ENCODE results near the gene DYNC1LI1.
"Not testable (repeated sequence)": the region's sequence is repeated elsewhere in the genome, so short reads cannot be mapped to it uniquely, and the experiment has no call there.

DYNC1LI1 gene

DNA sequence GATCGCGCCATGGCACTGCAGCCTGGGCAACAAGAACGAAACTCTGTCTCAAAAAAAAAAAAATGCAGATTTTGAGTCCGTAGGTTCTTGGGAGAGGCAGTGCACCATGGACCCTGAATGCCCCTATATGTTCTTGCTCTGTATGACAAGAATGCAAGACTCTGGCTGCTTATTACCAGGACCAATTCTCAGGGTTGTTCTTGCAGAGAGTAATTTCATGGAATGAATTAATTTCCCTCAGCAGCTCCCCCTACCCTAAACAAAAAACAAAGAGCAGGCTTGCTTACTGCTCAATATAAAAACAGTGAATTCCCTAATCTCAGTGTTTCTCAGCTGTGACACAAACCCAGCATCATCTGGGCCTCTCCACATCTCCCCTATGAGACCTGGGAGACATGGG, 20.5 kb upstream of the DYNC1LI1 start:
- TF ChIP-seq, protein P1, sequence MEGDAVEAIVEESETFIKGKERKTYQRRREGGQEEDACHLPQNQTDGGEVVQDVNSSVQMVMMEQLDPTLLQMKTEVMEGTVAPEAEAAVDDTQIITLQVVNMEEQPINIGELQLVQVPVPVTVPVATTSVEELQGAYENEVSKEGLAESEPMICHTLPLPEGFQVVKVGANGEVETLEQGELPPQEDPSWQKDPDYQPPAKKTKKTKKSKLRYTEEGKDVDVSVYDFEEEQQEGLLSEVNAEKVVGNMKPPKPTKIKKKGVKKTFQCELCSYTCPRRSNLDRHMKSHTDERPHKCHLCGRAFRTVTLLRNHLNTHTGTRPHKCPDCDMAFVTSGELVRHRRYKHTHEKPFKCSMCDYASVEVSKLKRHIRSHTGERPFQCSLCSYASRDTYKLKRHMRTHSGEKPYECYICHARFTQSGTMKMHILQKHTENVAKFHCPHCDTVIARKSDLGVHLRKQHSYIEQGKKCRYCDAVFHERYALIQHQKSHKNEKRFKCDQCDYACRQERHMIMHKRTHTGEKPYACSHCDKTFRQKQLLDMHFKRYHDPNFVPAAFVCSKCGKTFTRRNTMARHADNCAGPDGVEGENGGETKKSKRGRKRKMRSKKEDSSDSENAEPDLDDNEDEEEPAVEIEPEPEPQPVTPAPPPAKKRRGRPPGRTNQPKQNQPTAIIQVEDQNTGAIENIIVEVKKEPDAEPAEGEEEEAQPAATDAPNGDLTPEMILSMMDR (IDR thresholded peaks at IDR 0.05; ENCODE audit: control insufficient read depth, insufficient read depth, low read depth, low read length, missing control alignments): no peak
- no peak overlapping the region for H3K4me3 ChIP-seq (ENCODE audit: control insufficient read depth, low read depth, low read length)
- DNase-seq (ENCODE audit: low read depth): no peak

DNA sequence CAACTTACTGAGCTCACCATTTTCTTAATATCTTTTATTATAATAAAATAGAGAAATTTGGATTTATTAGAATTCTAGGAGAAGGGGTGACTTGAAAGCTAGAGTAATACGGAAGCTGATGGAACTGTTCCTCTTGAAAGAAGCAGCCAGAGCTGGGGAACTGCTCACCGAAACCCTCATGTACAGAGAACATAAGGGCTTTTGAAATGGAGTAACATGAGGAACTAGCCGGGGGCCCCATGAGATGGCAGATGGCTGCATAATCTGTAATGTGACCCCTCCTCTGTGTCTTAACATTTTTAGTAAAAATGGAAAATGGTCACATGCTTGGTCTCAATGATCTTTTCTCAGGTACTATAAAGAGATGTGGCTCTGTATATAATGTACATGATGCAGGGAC, 15.7 kb upstream of the DYNC1LI1 start:
- H3K4me3 ChIP-seq (ENCODE audit: control insufficient read depth, low read depth, low read length): no peak overlapping the region
- TF ChIP-seq, protein P1 (IDR thresholded peaks at IDR 0.05; ENCODE audit: control insufficient read depth, insufficient read depth, low read depth, low read length, missing control alignments): no peak
- no peak for DNase-seq (ENCODE audit: low read depth)

DNA sequence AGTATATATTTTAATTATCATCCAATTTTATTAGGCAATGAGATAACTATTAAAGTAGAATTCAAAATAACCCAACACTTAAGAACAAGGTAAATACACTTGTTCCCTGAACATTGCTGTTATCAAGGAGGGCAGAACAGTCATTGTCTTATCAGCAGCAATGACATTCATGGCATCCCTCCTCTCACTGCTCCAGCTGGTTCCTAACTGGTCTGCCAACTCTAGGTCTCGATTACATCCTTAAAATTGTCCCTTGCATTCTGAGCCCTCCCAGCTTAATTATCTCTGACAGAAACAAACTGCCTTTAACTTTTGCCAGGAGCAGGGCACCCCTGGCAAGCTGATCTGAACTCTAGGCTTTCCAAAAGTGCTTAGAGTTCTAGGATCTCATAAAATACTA, 14.0 kb upstream of the DYNC1LI1 start:
- no peak overlapping the region for H3K4me3 ChIP-seq (ENCODE audit: control insufficient read depth, low read depth, low read length)
- no peak for DNase-seq (ENCODE audit: low read depth)
- TF ChIP-seq, protein P1 (IDR thresholded peaks at IDR 0.05; ENCODE audit: control insufficient read depth, insufficient read depth, low read depth, low read length, missing control alignments): no peak

DNA sequence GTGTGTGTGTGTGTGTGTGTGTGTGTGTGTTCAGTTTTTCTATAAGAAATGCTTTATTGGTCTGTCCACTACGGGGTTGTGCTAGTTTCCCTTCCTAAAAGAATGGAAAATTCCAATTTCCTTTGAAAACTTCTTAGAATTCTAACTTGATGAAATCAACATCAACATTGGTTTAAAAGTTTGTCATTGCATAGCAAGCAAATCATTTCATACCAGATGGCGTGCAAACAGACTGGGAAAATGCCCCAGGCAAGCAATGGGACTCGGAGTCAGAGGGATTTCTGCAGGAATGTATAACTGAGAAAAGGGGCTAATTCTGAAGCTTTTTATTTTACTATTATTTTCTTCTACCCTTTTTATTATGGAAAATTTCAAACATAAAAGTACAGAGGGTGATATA, 13.1 kb upstream of the DYNC1LI1 start:
- no peak overlapping the region for H3K4me3 ChIP-seq (ENCODE audit: control insufficient read depth, low read depth, low read length)
- TF ChIP-seq, protein P1 (IDR thresholded peaks at IDR 0.05; ENCODE audit: control insufficient read depth, insufficient read depth, low read depth, low read length, missing control alignments): no peak
- peak; percentile 62 for DNase-seq (ENCODE audit: low read depth)

DNA sequence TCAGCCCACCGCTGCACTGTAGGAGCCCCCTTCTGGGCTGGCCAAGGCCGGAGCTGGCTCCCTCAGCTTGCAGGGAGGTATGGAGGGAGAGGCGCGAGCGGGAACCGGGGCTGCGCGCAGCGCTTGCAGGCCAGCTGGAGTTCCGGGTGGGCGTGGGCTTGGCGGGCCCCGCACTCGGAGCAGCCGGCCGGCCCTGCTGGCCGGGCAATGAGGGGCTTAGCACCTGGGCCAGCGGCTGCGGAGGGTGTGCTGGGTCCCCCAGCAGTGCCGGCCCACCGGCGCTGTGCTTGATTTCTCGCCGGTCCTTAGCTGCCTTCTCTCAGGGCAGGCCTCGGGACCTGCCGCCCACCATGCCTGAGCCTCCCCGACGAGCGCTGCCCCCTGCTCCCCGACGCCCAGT, 8.0 kb upstream of the DYNC1LI1 start:
- H3K4me3 ChIP-seq (ENCODE audit: control insufficient read depth, low read depth, low read length); DNase-seq (ENCODE audit: low read depth): not testable (repeated sequence)

DNA sequence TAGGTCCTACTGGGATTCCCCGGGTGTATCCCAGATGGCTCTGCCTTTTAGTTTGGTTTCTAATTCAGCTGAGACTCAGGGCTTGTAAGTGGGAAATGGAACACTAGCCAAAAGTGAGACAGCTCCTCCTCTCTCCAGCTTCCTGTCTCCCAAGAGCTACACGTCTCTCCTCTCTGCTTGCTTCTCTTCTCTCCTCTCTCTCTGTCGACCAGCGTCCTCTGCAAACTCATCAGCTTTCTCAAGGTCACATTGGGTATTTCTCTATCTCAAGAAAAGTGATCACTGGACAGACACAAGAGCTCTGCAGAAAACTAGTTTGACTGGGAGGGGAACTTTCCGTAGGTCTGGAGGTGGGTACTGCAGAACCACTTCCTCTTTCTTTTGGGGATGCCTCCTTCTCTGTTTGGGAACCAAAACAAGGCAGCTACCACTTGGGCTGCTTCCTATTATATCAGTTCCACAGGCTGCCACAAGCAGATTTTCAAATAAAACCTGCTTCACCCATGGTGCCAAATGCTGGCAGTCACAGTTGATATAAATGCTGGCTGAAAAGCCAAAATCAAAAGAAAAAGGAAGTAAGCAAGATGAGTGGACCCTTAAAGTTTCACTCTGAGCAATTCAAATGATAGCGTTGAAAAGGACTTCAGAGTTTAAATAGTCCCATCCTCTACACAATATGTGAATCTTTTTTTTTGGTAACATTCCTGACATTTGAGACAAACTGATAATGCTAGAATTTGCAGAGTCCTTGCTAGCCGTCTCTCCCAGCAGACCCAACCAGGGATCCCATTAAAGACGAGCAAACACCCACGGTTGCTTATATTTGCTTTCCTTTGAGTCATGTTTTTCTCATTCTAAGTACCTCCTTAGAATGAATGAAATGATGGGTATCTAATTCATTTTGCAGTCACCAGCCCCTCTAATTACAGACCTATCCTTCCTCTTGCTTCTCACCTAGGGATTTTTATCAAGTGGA, 7.2 kb upstream of the DYNC1LI1 start:
- H3K4me3 ChIP-seq (ENCODE audit: control insufficient read depth, low read depth, low read length): peak overlapping the region; percentile 25
- TF ChIP-seq, protein P1 (IDR thresholded peaks at IDR 0.05; ENCODE audit: control insufficient read depth, insufficient read depth, low read depth, low read length, missing control alignments): no peak
- peak; percentile 28 for DNase-seq (ENCODE audit: low read depth)

DNA sequence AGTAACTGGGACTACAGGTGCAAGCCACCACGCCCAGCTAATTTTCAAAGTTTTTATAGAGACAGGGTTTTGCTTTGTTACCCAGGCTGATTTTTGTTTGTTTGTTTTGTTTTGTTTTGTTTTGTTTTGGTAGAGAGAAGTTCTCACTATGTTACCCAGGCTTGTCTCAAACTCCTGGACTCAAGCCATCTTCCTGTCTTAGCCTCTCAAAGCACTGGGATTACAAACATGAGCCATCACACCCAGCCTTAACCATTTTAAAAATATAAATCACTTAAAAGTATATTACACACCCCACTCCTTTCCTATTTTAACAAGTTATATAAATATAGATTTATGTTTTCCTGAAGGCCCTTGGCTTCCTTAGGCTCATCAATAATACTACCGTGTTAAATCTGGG, 6.5 kb upstream of the DYNC1LI1 start:
- no peak for DNase-seq (ENCODE audit: low read depth)
- TF ChIP-seq, protein P1 (IDR thresholded peaks at IDR 0.05; ENCODE audit: control insufficient read depth, insufficient read depth, low read depth, low read length, missing control alignments): no peak
- no peak overlapping the region; the same call in 1 of the 2 replicates for H3K4me3 ChIP-seq (ENCODE audit: control insufficient read depth, low read depth, low read length)

Data from AG09309 (cell line).